HG03066 (cell line): ENCODE data around the gene RTN3.
"Not testable (repeated sequence)": the region's sequence is repeated elsewhere in the genome, so short reads cannot be mapped to it uniquely, and the experiment has no call there.

Experiments used
- ATAC-seq: cut with Tn5 transposase; IDR thresholded peaks from one replicate; pipeline ENCODE4 v1.9.1; 2021; ENCODE audit warnings: low read depth; ENCODE audit not compliant: unreplicated experiment

RTN3 gene

DNA sequence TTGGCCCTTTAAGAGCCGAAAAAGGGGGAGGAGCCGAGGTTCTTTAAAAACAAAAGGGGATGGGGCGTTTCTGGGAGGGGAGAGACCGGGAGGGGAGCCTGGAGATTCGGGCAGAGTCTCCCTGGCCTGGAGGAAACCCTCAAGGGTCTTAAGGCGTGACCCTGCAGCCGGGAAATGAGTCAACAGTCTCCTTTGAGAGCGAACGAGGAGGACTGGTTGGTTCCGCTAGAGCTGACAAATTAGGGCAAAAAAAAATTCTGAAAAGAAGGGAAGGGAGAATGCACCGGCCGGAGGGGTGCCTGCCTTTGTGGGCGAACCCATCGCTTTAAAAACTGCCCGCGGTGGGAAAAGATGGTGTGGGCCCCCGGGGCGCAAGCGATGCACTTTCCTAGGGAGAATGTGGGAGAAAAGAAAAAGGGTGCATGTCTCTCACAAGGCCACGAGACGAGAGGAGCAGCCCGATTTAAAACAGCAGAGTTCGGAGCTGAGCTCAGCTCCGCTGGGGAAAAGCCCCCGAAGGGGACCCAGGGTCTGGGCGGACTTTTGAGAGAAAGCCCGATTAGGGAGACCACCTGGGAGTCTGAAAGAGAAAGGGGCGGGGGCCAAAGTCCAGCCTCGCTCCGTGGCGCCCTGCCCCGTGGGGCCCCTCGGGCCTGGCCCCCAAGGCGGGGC, 86.4 kb downstream of the RTN3 start:
- no peak for ATAC-seq

DNA sequence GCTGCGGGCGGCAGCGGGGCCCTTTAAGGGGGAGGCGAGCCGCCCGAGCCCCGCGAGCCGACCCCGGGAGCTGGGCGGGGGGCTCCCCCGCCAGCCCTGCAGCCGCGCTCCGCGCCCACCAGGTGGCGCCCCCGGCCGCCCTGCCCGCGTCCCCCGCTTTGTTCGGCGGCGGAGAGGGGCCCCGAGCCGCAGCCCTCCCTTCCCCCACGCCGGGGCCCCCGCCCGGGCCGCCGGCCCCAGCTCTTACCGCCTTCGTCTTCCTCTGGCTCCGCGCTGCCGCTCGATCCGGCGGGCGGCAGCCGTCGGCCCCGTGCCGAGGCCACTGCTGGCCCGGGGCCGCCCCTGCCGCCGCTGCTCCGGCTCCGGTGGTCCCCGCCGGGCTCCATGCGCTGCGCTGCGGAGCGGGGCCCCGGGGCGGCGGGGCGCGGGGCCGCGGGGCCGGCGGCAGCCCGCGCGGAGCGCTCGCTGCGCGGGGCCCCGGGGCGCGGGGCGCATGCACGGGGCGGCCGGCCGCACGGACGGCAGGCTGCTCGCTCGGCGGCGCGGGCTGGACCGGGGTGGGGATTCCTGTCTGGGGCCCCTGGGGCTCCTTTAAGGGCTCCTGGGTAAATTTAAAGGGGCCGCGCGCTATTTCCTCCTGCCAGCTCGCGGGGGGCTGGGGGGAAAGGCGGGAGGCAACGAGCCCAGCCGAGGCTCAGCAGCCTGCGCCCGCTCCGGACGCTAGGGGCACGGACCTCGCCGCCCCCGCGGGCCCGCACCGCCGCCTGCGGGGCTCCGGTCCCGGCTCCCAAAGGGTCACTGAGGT, 87.1 kb downstream of the RTN3 start, which contains the start of gene ZFTA:
ZFTA (minus strand) TSS at position 539 of the 805 bp plus-strand sequence; CDS start at position 386, 153 bp downstream.
- ATAC-seq = peak; percentile 49

GRCh38 chr11:63769042-63769713, 87.9 kb downstream of the RTN3 start:
- ATAC-seq = no peak

DNA sequence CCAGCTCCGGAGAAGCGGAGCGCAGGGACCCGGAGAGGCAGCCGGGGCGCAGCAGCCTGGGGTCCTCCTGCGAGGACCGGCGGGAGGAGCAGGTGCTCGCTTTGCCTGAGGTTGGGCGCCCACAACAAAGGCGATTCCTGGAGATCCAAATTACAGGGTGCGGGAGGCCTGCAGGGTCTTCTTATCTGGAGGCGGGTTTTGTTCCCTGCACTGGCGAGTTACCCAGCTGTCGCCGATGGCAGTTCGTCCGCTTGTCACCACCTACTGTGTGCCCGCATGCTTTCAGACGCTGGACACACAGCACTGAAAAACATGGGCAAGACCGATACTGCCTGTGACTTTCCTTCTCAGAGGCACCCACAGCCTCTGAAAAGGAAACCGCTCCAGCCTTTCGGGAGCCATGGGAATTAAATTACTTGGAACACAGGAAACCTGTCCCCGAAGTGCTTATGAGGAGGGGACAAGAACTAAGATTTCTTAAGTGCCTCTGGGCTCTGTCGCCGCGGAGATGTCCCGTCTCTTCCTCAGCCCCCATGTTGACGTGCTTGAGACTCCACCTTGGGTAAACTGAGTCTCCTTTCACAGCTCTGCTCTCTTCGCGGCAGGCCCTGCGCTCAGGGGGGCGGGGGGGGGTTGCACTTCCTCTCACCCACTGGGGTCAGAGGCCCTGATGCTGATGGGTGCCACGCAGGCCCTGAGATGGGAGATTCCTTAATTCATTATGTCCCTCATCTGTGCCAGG, 88.6 kb downstream of the RTN3 start:
- no peak for ATAC-seq

DNA sequence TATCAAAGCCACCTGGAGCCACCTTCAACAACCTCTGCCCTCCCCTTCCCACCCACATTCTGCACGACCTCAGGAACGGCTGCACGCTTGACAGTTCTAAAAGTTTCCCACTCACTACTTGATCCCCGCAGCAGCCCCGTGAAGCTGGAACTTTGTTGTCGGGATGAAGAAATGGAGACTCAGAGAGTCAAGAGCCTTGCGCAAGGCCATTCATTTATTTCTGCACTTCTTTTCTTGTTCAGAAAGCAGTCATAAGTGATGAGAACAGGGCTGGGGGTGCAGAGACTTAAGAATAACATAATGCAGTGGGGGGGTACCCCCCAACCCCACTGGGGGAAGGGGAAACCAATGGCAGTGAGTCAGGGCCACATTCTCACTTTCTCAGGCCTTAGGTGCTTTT, 89.5 kb downstream of the RTN3 start:
- no peak for ATAC-seq

- not testable (repeated sequence) for ATAC-seq
These were observed 90.5 kb downstream of the RTN3 start for GRCh38 chr11:63771741-63772318.

GRCh38 chr11:63775191-63775590, 93.9 kb downstream of the RTN3 start:
- ATAC-seq = no peak

GRCh38 chr11:63779039-63779438, 97.7 kb downstream of the RTN3 start:
- no peak for ATAC-seq

- no peak for ATAC-seq
These were observed 101.4 kb downstream of the RTN3 start for GRCh38 chr11:63782749-63783148.

GRCh38 chr11:63783925-63784592, 102.8 kb downstream of the RTN3 start:
- no peak for ATAC-seq

GRCh38 chr11:63785823-63786222, 104.5 kb downstream of the RTN3 start:
- no peak for ATAC-seq

- no peak for ATAC-seq
These were observed 110.3 kb downstream of the RTN3 start for GRCh38 chr11:63791495-63792167.

DNA sequence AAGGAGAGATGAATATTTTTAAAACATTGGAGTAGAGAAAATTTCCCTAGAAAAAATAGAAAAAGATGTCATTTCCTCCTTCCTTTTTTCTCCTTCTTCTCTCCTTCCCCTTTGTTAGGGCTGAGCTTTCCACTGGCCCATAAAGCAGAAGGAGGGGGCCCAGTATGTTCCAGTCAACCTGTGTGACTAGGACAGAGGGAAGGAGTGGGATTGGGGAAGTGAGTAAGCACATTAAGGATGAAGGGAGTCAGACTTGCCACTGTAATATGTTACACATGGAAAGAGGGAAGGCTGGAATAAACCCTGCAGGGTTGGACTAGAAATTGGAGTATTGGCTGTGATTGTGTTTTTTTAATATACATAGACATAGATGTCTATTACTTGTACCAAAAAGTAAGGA, 111.9 kb downstream of the RTN3 start:
- ATAC-seq = no peak

DNA sequence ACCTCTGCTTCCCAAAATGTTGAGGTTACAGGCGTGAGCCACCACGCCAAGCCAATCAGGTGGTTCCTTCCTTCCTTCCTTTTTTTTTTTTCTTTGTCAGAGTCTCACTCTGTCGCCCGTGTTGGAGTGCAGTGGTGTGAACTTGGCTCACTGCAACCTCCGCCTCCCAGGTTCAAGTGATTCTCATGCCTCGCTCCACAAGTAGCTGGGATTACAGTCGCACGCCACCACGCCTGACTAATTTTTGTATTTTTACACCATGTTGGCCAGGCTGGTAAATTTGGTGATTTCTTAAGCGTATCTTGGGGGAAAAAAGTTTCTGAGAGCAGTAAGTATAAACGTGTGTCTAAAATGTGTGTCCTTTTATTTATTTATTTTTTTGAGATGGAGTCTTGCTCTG, 113.8 kb downstream of the RTN3 start:
- no peak for ATAC-seq

DNA sequence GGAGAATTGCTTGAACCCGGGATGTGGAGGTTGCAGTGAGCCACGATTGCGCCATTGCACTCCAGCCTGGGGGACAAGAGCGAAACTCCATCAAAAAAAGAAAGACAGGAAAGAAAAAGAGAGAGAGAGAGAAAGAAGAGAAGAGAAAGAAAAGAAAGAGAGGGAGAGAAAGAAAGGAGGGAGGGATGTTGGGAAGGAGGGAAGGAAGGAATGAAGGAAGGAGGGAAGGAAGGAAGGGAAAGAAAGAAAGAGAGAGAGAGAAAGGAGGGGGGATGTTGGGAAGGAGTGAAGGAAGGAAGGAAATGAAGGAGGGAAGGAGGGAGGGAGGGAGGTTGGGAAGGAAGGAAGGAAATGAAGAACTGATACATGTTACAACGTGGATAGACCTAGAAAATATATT, 119.6 kb downstream of the RTN3 start:
- ATAC-seq = no peak

- ATAC-seq = no peak
These were observed 121.5 kb downstream of the RTN3 start for GRCh38 chr11:63802637-63803414.

DNA sequence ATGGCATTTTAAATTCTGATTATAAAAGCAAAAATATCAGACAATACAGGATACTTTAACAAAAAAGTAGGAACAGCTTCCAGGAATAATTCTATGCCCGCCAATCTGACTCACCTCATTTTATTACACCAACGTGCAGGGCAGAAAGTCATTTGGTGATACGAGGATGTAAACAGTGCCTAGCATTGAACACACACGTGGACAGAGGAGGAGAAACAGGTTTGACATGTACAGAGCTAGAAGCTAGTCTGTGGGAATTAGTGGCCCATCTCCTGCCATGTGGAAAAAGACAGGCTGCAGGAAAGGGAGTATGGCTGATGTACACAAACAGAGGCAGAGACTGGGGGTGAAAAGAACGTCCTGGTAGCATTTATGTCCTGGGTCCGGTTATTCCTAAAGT, 123.0 kb downstream of the RTN3 start:
- no peak for ATAC-seq

- no peak for ATAC-seq
These were observed 124.6 kb downstream of the RTN3 start for GRCh38 chr11:63805844-63806415.
